Thyroid gland (tissue), 4 donors: ENCODE results near the gene IGF2R. TPM values are rescaled to one million over a fixed set of nuclear protein-coding genes. Genes with fewer than 3 reads are reported as not detected.

ENCODE experiments used
- DNase-seq, 2 donors: peaks; one replicate each; pipeline ENCODE4 v3.0.0-alpha.2; 2019
- H3K27ac ChIP-seq, 3 donors: fragments of 200-600 bp; sonication (generic); 1 replicate in 2 of 3; 2 replicates in 1 of 3; pipeline ENCODE4 v1.5.1; 2016 to 2019; ENCODE audit warnings: mild to moderate bottlenecking in 1 of 3, moderate library complexity in 1 of 3
- H3K27me3 ChIP-seq: fragments of 200-600 bp; sonication (generic); one replicate; pipeline ENCODE4 v1.5.1; 2019
- H3K36me3 ChIP-seq, 2 donors: fragments of 200-600 bp; sonication (generic); one replicate each; pipeline ENCODE4 v1.5.1; 2016 to 2019
- H3K4me1 ChIP-seq, 2 donors: fragments of 200-600 bp; sonication (generic); one replicate each; pipeline ENCODE4 v1.5.1; 2017 to 2019
- H3K4me3 ChIP-seq, 3 donors: fragments of 200-600 bp; sonication (generic); replicated peaks in 1 of 3; 1 replicate in 2 of 3; 2 replicates in 1 of 3; pipeline ENCODE4 v1.5.1; 2016; ENCODE audit warnings: mild to moderate bottlenecking in 1 of 3
- H3K9me3 ChIP-seq: fragments of 200-600 bp; sonication (generic); one replicate; pipeline ENCODE4 v1.5.1; 2017
- CTCF ChIP-seq, 6 experiments: fragments of 200-600 bp in 3 of 6; fragments of 450-650 bp in 3 of 6; sonication (generic) in 3 of 6; IDR thresholded peaks; one replicate each; pipeline ENCODE4 v1.5.1; 2016 to 2019; ENCODE audit warnings: antibody characterized with exemption in 6 of 6, mild to moderate bottlenecking in 2 of 6, inconsistent platforms in 1 of 6, moderate library complexity in 1 of 6
- POLR2A ChIP-seq, 2 donors: fragments of 450-650 bp; IDR thresholded peaks; one replicate each; pipeline ENCODE4 v1.6.1; 2017; ENCODE audit warnings: antibody characterized with exemption in 2 of 2, mild to moderate bottlenecking in 2 of 2, moderate library complexity in 1 of 2
- WGBS, 2 donors: methylation state at CpG; one replicate each; pipeline ENCODE4 v1.1.5; 2017; 5-methylcytosine and 5-hydroxymethylcytosine counted together
- intact Hi-C: fragments of 100-400 bp; cut with DNase I; formaldehyde crosslinking; loops from one replicate; pipeline ENCODE4 v1.15.1; 2023
- total RNA-seq, 4 donors: library from RNA; depleted of rRNA; stranded (reverse); fragments of >200 nt; gene quantifications; one replicate each; pipeline ENCODE4 v1.2.3, GENCODE V29; 2016

IGF2R gene
- total RNA-seq, 4 donors from 2014 or later: 82.1 to 104 (median 94.2) TPM

GRCh38 chr6:159929819-159930218 is 39.1 kb upstream of the IGF2R start:
- DNase-seq: peak; percentile 80 to 88
- intact Hi-C loops: no loop called here
- WGBS, 2 donors: 15 to 20% methylated on average over 8 of the region's 8 CpGs

GRCh38 chr6:159931112-159931511 is 37.8 kb upstream of the IGF2R start:
- H3K27me3 ChIP-seq: no peaks in the 10 kb centered on the region
- peaks cover 30 to 31% of the 10 kb centered on the region in 2 donors for H3K4me1 ChIP-seq
- no peaks in the 10 kb centered on the region for H3K9me3 ChIP-seq
- no peaks in the 10 kb centered on the region for H3K36me3 ChIP-seq
- H3K27ac ChIP-seq: no peak overlapping the region
- intact Hi-C loops: no loop called here
- DNase-seq: no peak
- H3K4me3 ChIP-seq: no peak overlapping the region
- TF ChIP-seq POLR2A (IDR thresholded peaks at IDR 0.05) (no peak), CTCF (IDR thresholded peaks at IDR 0.05) (no peak)
- 88 to 93% methylated on average over 3 of the region's 3 CpGs for WGBS, 2 donors

More at GRCh38 chr6:159929819-159930218, 39.1 kb upstream of the IGF2R start:
- no peaks in the 10 kb centered on the region for H3K9me3 ChIP-seq
- H3K4me3 ChIP-seq: no peak overlapping the region
- H3K27ac ChIP-seq: peak overlapping the region; percentile 10 to 49 (median 13)
- TF ChIP-seq POLR2A (IDR thresholded peaks at IDR 0.05): no peak
- TF ChIP-seq CTCF (IDR thresholded peaks at IDR 0.05): no peak
- H3K4me1 ChIP-seq: peaks cover 22 to 27% of the 10 kb centered on the region in 2 donors
- no peaks in the 10 kb centered on the region for H3K27me3 ChIP-seq
- no peaks in the 10 kb centered on the region for H3K36me3 ChIP-seq

GRCh38 chr6:159931846-159932245 is 37.0 kb upstream of the IGF2R start:
- Histone ChIP-seq H3K27me3 (no peaks in the 10 kb centered on the region), H3K4me1 (peaks cover 30 to 31% of the 10 kb centered on the region in 2 donors), H3K27ac (no peak overlapping the region), H3K4me3 (no peak overlapping the region), H3K9me3 (no peaks in the 10 kb centered on the region), H3K36me3 (no peaks in the 10 kb centered on the region)
- intact Hi-C loops: no loop called here
- no peak for DNase-seq
- WGBS, 2 donors: 77 to 89% methylated on average over 4 of the region's 4 CpGs
- TF ChIP-seq CTCF (IDR thresholded peaks at IDR 0.05) (no peak), POLR2A (IDR thresholded peaks at IDR 0.05) (no peak)

- peaks cover 30 to 31% of the 10 kb centered on the region in 2 donors for H3K4me1 ChIP-seq
- H3K27me3 ChIP-seq: no peaks in the 10 kb centered on the region
- no peak overlapping the region for H3K4me3 ChIP-seq
- no peaks in the 10 kb centered on the region for H3K9me3 ChIP-seq
- DNase-seq: peak; percentile 34 to 38
- WGBS, 2 donors: 93 to 94% methylated on average over 1 of the region's 1 CpG
- no peak overlapping the region for H3K27ac ChIP-seq
- TF ChIP-seq POLR2A (IDR thresholded peaks at IDR 0.05): no peak
- no peaks in the 10 kb centered on the region for H3K36me3 ChIP-seq
- intact Hi-C loops: no loop called here
Measured at GRCh38 chr6:159933077-159933476, 35.8 kb upstream of the IGF2R start.

- H3K9me3 ChIP-seq: no peaks in the 10 kb centered on the region
- H3K36me3 ChIP-seq: no peaks in the 10 kb centered on the region
- no peak for DNase-seq
- H3K4me1 ChIP-seq: peaks cover 29 to 30% of the 10 kb centered on the region in 2 donors
- no peak for TF ChIP-seq POLR2A (IDR thresholded peaks at IDR 0.05)
- TF ChIP-seq CTCF (IDR thresholded peaks at IDR 0.05): no peak
- H3K27ac ChIP-seq: peak overlapping the region; percentile 65 to 83 (median 80)
- no peak overlapping the region for H3K4me3 ChIP-seq
- intact Hi-C loops: no loop called here
- WGBS, 2 donors: 93 to 96% methylated on average over 4 of the region's 4 CpGs
- H3K27me3 ChIP-seq: no peaks in the 10 kb centered on the region
Measured at GRCh38 chr6:159934181-159934580, 34.7 kb upstream of the IGF2R start.

GRCh38 chr6:159935065-159935464 is 33.8 kb upstream of the IGF2R start:
- DNase-seq: no peak
- Histone ChIP-seq H3K4me1 (peaks cover 20 to 27% of the 10 kb centered on the region in 2 donors), H3K27ac (peak overlapping the region; percentile 65 to 83 (median 80)), H3K9me3 (no peaks in the 10 kb centered on the region), H3K27me3 (no peaks in the 10 kb centered on the region), H3K4me3 (no peak overlapping the region), H3K36me3 (no peaks in the 10 kb centered on the region)
- intact Hi-C loops: no loop called here
- WGBS, 2 donors: 16 to 23% methylated on average over 2 of the region's 2 CpGs
- TF ChIP-seq CTCF (IDR thresholded peaks at IDR 0.05) (no peak), POLR2A (IDR thresholded peaks at IDR 0.05) (no peak)
